Caco-2 (cell line): ENCODE measurements around the gene MED10. TPM values are rescaled to one million over a fixed set of nuclear protein-coding genes. Genes with fewer than 3 reads are reported as not detected.

ENCODE experiments used
- Bru-seq: library from RNA; stranded (reverse); fragments of 400-500 nt; gene quantifications from one replicate; lab custom pipeline; 2021; lab: Mats Ljungman, UMichigan
- BruChase-seq, 2 experiments: library from RNA; stranded (reverse); fragments of 400-500 nt; gene quantifications; one replicate each; lab custom pipeline; 2021; lab: Mats Ljungman, UMichigan
- BruUV-seq: library from RNA; stranded (reverse); fragments of 400-500 nt; replicated peaks from 2 replicates; lab custom pipeline; 2021; lab: Mats Ljungman, UMichigan
- CTCF ChIA-PET: fragments of 300-600 bp; sonication (Branson Sonifier 250); formaldehyde crosslinking; loops from one replicate; lab custom pipeline; 2022; ENCODE audit warnings: antibody characterized with exemption; lab: Charles Lee
- POLR2A ChIA-PET: fragments of 300-600 bp; sonication (Branson Sonifier 250); formaldehyde crosslinking; loops from one replicate; lab custom pipeline; 2022; ENCODE audit warnings: antibody characterized with exemption; lab: Charles Lee
- DNase-seq, 2 experiments: peaks; one replicate each; pipeline versions ENCODE4 v3.0.0 to v3.0.0-alpha.2; 2020 to 2022
- H3K27me3 ChIP-seq: replicated peaks from 2 replicates; pipeline ENCODE4 v1.6.0; 2011; ENCODE audit warnings: low read length; ENCODE audit not compliant: control insufficient read depth, insufficient read depth
- H3K36me3 ChIP-seq: 2 replicates; pipeline ENCODE4 v1.5.1; 2011; ENCODE audit warnings: low read length; ENCODE audit not compliant: control insufficient read depth, insufficient read depth
- H3K4me1 ChIP-seq: fragments of 250-450 bp; sonication (Bioruptor Pico); 2 replicates; pipeline ENCODE4 v1.5.1; 2020; ENCODE audit warnings: mild to moderate bottlenecking
- H3K4me3 ChIP-seq: 2 replicates; pipeline ENCODE4 v1.5.1; 2011; ENCODE audit warnings: low read depth, mild to moderate bottlenecking, control low read depth, low read length
- H3K9me3 ChIP-seq: fragments of 250-450 bp; sonication (Bioruptor Pico); 2 replicates; pipeline ENCODE4 v1.5.1; 2020; ENCODE audit warnings: mild to moderate bottlenecking, moderate library complexity
- H3K27ac Mint-ChIP-seq: one replicate; pipeline ENCODE4 v1.8.0; 2022; ENCODE audit warnings: mixed read lengths; ENCODE audit not compliant: unreplicated experiment
- H3K27me3 Mint-ChIP-seq: one replicate; pipeline ENCODE4 v1.8.0; 2022; ENCODE audit warnings: mixed read lengths; ENCODE audit not compliant: insufficient read depth, unreplicated experiment
- H3K36me3 Mint-ChIP-seq: one replicate; pipeline ENCODE4 v1.8.0; 2022; ENCODE audit warnings: mild to moderate bottlenecking, mixed read lengths; ENCODE audit not compliant: insufficient read depth, unreplicated experiment
- H3K4me1 Mint-ChIP-seq: one replicate; pipeline ENCODE4 v1.8.0; 2022; ENCODE audit warnings: low read depth, mixed read lengths; ENCODE audit not compliant: unreplicated experiment
- H3K4me3 Mint-ChIP-seq: one replicate; pipeline ENCODE4 v1.8.0; 2022; ENCODE audit warnings: mild to moderate bottlenecking, moderate library complexity, mixed read lengths; ENCODE audit not compliant: unreplicated experiment
- H3K9me3 Mint-ChIP-seq: one replicate; pipeline ENCODE4 v1.8.0; 2022; ENCODE audit warnings: mixed read lengths; ENCODE audit not compliant: unreplicated experiment
- CTCF ChIP-seq, 2 experiments: fragments of 200-600 bp in 1 of 2; IDR thresholded peaks; 1 replicate in 1 of 2; 2 replicates in 1 of 2; pipeline versions ENCODE4 v1.5.1 to v1.8.0; 2011 to 2022; ENCODE audit warnings: antibody characterized with exemption in 1 of 2, control low read depth in 1 of 2, inconsistent platforms in 1 of 2, low read depth in 1 of 2, low read length in 1 of 2, mild to moderate bottlenecking in 1 of 2, moderate library complexity in 1 of 2; ENCODE audit not compliant: insufficient read depth in 1 of 2, severe bottlenecking in 1 of 2, unreplicated experiment in 1 of 2
- intact Hi-C: fragments of 100-400 bp; cut with micrococcal nuclease; formaldehyde crosslinking; loops from one replicate; pipeline ENCODE4 v1.10.0; 2022; ENCODE audit not compliant: unreplicated experiment
- long read RNA-seq: library from polyadenylated mRNA; stranded (forward); transcript quantifications from one replicate; pipeline ENCODE4 v2.0.0, GENCODE V29; 2022
- total RNA-seq: library from RNA; stranded (reverse); gene quantifications from 2 replicates; pipeline ENCODE4 v1.2.3, GENCODE V29; 2022

MED10 gene, protein sequence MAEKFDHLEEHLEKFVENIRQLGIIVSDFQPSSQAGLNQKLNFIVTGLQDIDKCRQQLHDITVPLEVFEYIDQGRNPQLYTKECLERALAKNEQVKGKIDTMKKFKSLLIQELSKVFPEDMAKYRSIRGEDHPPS
- 48.6 and 50.6 TPM in 2 replicates for total RNA-seq
- Bru-seq, nascent RNA: percentile 94 among the genes with signal in this experiment
- BruChase-seq, experiment 1, labeled RNA remaining after a 2-hour chase: percentile 90 among the genes with signal in this experiment
- BruChase-seq, experiment 2, labeled RNA remaining after a 6-hour chase: percentile 93 among the genes with signal in this experiment
- long read RNA-seq, transcript MED10-201 (4 exons, 1,141 nt): major isoform, 125 of 137 reads
- long read RNA-seq, partial matches to known transcripts: 5 of 137 reads
- long read RNA-seq, other reads (novel, unspliced or antisense): 5 of 137 reads

DNA sequence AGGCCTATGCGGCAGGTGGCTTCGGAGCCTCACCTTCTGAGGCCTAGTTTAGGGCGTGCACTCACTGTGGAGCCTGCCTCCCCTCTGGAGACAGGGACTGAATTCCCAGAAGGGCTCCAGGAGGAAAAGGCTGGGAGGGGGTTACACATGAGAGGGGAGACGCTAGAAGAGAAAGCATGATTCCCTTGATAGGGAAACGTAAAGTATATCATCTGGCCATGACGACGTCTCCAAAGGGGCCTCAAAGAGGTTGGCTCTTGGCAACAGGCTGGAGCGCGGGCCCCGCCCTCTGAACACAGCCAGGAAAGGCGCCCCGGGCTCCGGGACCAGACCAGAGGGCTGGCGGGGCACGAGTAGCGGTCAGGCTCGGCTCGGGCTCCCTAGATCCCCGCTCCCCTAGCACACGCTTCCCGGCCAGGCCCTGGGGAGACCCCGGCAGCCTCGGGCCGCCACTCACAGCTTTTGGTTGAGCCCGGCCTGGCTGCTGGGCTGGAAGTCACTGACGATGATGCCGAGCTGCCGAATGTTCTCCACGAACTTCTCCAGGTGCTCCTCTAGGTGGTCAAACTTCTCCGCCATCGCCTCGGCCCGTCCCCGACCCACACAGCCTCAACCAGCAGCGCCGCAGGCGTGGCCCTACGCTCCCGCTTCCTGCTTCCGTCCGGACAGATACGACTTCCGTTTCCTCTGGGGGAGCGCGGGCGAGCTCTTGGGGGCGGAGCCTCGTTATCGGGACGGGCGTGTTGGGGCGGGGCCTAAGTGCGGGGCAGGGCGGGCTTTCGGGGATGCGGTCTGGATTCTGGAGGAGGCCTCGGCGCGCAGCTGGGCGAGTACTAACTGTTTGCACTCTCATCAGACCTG is at the start of gene MED10:
MED10 (minus strand) TSS at position 643 of the 861 bp plus-strand sequence; CDS start at position 579, 64 bp downstream.
- Histone ChIP-seq H3K4me3 (peak within 1 kb of the TSS; percentile 89), H3K27me3 (no peaks in the 10 kb centered on the region), H3K4me1 (peaks cover 7% of the 10 kb centered on the region), H3K36me3 (peaks cover 5% of the 10 kb centered on the region; the same call in 1 of the 2 replicates), H3K9me3 (no peaks in the 10 kb centered on the region)
- H3K4me1 Mint-ChIP-seq: peaks cover 6% of the 10 kb centered on the region
- no peaks in the 10 kb centered on the region for H3K27me3 Mint-ChIP-seq
- peaks cover 9% of the 10 kb centered on the region for H3K9me3 Mint-ChIP-seq
- peaks cover 50% of the 10 kb centered on the region for H3K36me3 Mint-ChIP-seq
- no peak for TF ChIP-seq CTCF (IDR thresholded peaks at IDR 0.05; ENCODE audit: insufficient read depth in 1 of 2, low read depth in 1 of 2, low read length in 1 of 2, severe bottlenecking in 1 of 2, unreplicated experiment in 1 of 2)
- intact Hi-C loops: loop anchor here (1.0 to 10.0 kb wide), 2 partner anchors 197 to 255 kb away; partner anchors contain the start of genes NSUN2 and SRD5A1
- CTCF ChIA-PET: interaction anchor here (0.5 to 0.7 kb wide), 6 partner anchors 31 to 655 kb away, joined by 3 to 7 read pairs (median 4); no protein-coding TSS in a partner anchor
- peak within 1 kb of the TSS; percentile 100 for H3K4me3 Mint-ChIP-seq
- peak within 1 kb of the TSS; percentile 98 for H3K27ac Mint-ChIP-seq
- TSS peak; percentile 33 for BruUV-seq
- peak; percentile 93 to 95 for DNase-seq
- POLR2A ChIA-PET: interaction anchor here (0.6 to 1.0 kb wide), 2 partner anchors 104 to 255 kb away, joined by 5 to 6 read pairs; partner anchors contain the start of genes NSUN2 and SRD5A1

- POLR2A ChIA-PET: no interaction called here
Observed at GRCh38 chr5:6427694-6428093, 49.3 kb upstream of the MED10 start.

More at GRCh38 chr5:6427694-6428093, 49.3 kb upstream of the MED10 start:
- Mint-ChIP-seq H3K27ac (no peak overlapping the region), H3K27me3 (peaks cover 11% of the 10 kb centered on the region), H3K4me1 (no peaks in the 10 kb centered on the region), H3K4me3 (no peak overlapping the region), H3K36me3 (no peaks in the 10 kb centered on the region), H3K9me3 (peaks cover 9% of the 10 kb centered on the region)
- no peak for TF ChIP-seq CTCF (IDR thresholded peaks at IDR 0.05; ENCODE audit: insufficient read depth in 1 of 2, low read depth in 1 of 2, low read length in 1 of 2, severe bottlenecking in 1 of 2, unreplicated experiment in 1 of 2)
- Histone ChIP-seq H3K9me3 (no peaks in the 10 kb centered on the region), H3K36me3 (no peaks in the 10 kb centered on the region), H3K4me3 (no peak overlapping the region), H3K27me3 (no peaks in the 10 kb centered on the region), H3K4me1 (peaks cover 4% of the 10 kb centered on the region; the same call in 1 of the 2 replicates)
- intact Hi-C loops: no loop called here
- BruUV-seq: no TSS peak
- no peak for DNase-seq
- CTCF ChIA-PET: no interaction called here
